Mononuclear cell (primary cell): ENCODE data around the gene TBC1D5. TPM values are rescaled to one million over a fixed set of nuclear protein-coding genes. Genes with fewer than 3 reads are reported as not detected.
"Not testable (repeated sequence)": the region's sequence is repeated elsewhere in the genome, so short reads cannot be mapped to it uniquely, and the experiment has no call there.

Experiments
- H3K27me3 ChIP-seq: 2 replicates; pipeline ENCODE4 v1.6.0; 2011; ENCODE audit warnings: low read length, control low read depth; ENCODE audit not compliant: insufficient read depth
- H3K4me1 ChIP-seq: 2 replicates; pipeline ENCODE4 v1.5.1; 2011; ENCODE audit warnings: mild to moderate bottlenecking, low read length, control low read depth; ENCODE audit not compliant: insufficient read depth
- H3K4me3 ChIP-seq: 2 replicates; pipeline ENCODE4 v1.5.1; 2011; ENCODE audit warnings: mild to moderate bottlenecking, low read length, moderate library complexity
- H3K9me3 ChIP-seq: 2 replicates; pipeline ENCODE4 v1.5.1; 2011; ENCODE audit warnings: low read depth, mild to moderate bottlenecking, control low read depth, low read length
- total RNA-seq: library from RNA; depleted of rRNA; stranded (reverse); fragments of >200 nt; gene quantifications from one replicate; pipeline ENCODE4 v1.2.3, GENCODE V29; 2012

TBC1D5 gene
- total RNA-seq, 1 donor = 78.4 TPM

DNA sequence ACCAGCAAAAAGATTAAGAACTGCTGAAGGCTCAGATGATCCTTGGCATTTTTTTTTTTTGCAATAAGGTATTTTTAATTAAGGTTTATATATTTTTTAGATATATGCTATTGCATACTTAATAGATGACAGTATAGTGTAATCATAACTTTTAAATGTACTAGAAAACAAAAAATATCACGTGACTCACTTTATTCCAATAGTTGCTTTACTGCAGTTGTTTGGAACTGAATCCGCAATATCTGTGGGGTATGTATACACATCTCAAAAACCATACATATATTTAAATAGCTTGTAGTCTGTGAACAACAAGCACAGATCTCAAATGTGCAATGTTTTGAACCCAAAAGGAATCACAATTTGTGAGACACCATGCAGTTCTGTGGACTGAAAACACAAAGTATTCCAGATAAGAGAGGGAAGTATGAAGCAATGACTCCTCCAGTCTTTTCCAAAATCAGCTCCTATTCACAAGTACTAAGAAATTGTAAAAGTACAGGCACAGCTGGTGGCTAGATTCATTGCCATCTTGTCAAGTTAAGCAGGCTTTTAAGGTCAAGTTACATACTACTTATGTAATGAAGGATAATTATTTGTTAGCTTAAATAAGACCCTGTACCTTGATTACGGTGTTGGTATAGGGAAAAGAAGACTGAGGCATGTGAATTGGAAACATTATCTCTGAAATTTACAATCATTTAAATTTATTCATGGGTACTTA lies 331.1 kb downstream of the TBC1D5 start:
- H3K4me1 ChIP-seq = no peaks in the 10 kb centered on the region
- H3K27me3 ChIP-seq = no peaks in the 10 kb centered on the region
- H3K4me3 ChIP-seq = no peak overlapping the region
- H3K9me3 ChIP-seq = no peaks in the 10 kb centered on the region

GRCh38 chr3:17407576-17407975 lies 334.9 kb downstream of the TBC1D5 start:
- H3K4me1 ChIP-seq = no peaks in the 10 kb centered on the region
- no peak overlapping the region for H3K4me3 ChIP-seq
- H3K9me3 ChIP-seq = no peaks in the 10 kb centered on the region
- H3K27me3 ChIP-seq = no peaks in the 10 kb centered on the region

DNA sequence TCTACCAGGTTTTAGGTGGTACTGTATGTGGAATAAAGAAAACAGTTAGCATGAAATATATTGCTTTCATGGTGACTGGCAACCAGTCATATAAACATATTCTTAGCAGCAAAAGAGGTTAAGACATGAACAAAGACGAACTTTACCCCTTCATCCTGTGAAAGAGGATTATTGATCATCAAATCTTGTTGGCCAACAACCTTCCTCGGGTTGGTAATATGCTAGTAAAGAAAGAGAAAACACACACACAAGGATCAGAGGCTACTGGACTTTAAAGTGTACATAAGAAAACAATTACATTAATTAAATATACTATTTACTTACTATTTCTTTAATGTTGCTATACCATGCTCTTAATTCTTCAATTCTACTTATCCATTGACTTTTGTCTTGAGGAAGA lies 337.9 kb downstream of the TBC1D5 start:
- H3K27me3 ChIP-seq = no peaks in the 10 kb centered on the region
- no peaks in the 10 kb centered on the region for H3K4me1 ChIP-seq
- H3K9me3 ChIP-seq = no peaks in the 10 kb centered on the region
- no peak overlapping the region for H3K4me3 ChIP-seq

DNA sequence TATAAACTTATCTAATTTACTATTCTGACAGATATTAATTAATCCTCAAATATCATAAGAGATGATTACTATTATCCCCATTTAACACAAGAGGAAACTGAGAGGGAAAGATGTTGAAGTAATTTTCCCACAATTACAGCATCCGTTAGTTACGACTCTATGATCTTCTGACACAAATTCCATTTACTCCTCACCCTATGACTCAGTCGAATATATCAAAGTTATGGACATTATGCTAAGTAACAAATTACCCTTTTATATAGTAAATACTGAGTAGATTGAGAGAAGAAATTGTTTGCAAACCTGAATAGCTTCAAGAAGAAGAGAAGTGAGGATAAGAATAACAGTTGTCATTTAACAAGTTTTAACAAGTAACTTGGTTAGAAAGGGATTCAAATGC lies 340.0 kb downstream of the TBC1D5 start:
- Histone ChIP-seq H3K27me3 (no peaks in the 10 kb centered on the region), H3K9me3 (no peaks in the 10 kb centered on the region), H3K4me1 (peaks cover 3% of the 10 kb centered on the region), H3K4me3 (no peak overlapping the region)

GRCh38 chr3:17401912-17402311 lies 340.5 kb downstream of the TBC1D5 start:
- H3K4me1 ChIP-seq = peaks cover 3% of the 10 kb centered on the region
- no peaks in the 10 kb centered on the region for H3K9me3 ChIP-seq
- no peaks in the 10 kb centered on the region for H3K27me3 ChIP-seq
- no peak overlapping the region for H3K4me3 ChIP-seq

GRCh38 chr3:17399586-17399985 lies 342.8 kb downstream of the TBC1D5 start:
- no peak overlapping the region for H3K4me3 ChIP-seq
- peaks cover 3% of the 10 kb centered on the region for H3K4me1 ChIP-seq
- H3K9me3 ChIP-seq = no peaks in the 10 kb centered on the region
- no peaks in the 10 kb centered on the region for H3K27me3 ChIP-seq

- no peaks in the 10 kb centered on the region for H3K9me3 ChIP-seq
- no peak overlapping the region for H3K4me3 ChIP-seq
- no peaks in the 10 kb centered on the region for H3K27me3 ChIP-seq
- H3K4me1 ChIP-seq = peaks cover 3% of the 10 kb centered on the region
Observed at GRCh38 chr3:17398959-17399551, 343.4 kb downstream of the TBC1D5 start.

DNA sequence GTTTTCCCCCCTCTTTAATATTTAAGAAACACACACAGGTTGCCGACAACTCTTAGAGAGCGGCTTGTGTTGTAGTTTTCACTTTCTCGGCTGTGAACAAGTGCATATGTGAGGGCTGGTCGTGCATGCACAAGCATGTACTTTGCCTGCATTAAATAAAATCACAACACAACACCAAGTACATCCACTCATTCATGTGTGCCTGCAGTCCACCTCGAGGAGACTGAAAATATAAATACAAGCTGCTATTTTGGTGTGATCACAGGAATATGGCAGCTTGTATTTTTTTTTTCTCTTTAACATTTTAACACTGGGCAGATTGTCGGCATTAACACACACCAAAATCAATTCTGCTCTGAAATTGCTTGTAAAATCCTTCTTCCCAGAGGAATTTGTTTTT lies 346.4 kb downstream of the TBC1D5 start:
- Histone ChIP-seq H3K9me3 (no peaks in the 10 kb centered on the region), H3K4me1 (peaks cover 3% of the 10 kb centered on the region), H3K4me3 (no peak overlapping the region), H3K27me3 (no peaks in the 10 kb centered on the region)

- H3K4me1 ChIP-seq = peaks cover 3% of the 10 kb centered on the region
- H3K4me3 ChIP-seq = no peak overlapping the region
- H3K27me3 ChIP-seq = no peaks in the 10 kb centered on the region
- no peaks in the 10 kb centered on the region for H3K9me3 ChIP-seq
Observed at GRCh38 chr3:17394541-17395155, 347.8 kb downstream of the TBC1D5 start.

DNA sequence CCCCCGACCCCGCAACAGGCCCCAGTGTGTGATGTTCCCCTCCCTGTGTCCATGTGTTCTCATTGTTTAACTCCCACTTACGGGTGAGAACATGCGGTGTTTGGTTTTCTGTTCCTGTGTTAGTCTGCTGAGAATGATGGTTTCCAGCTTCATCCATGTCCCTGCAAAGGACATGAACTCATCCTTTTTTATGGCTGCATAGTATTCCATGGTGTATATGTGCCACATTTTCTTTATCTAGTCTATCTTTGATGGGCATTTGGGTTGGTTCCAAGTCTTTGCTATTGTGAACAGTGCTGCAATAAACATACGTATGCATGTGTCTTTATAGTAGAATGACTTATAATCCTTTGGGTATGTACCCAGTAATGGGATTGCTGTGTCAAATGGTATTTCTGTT lies 349.9 kb downstream of the TBC1D5 start:
- not testable (repeated sequence) for H3K4me3 ChIP-seq, H3K4me1 ChIP-seq, H3K27me3 ChIP-seq, H3K9me3 ChIP-seq

DNA sequence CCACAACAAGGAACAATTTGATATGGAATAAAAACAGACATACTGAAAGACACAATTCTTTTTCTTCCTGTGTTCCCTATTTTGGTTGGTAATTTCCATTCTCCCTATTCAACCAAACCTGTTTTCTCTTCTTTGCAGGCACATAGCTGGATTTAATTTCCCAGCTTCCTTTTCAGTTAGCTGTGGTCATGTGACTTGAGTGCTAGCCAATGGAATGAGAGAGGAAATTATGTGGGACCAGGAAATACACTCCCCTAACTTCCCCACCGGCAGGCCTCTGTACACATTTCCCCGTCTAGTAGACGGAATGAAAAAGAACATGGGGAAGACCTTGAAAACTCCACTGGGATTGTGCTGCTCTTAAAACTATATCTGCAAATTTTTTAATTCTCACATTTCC lies 351.6 kb downstream of the TBC1D5 start:
- H3K4me3 ChIP-seq = no peak overlapping the region
- no peaks in the 10 kb centered on the region for H3K9me3 ChIP-seq
- H3K4me1 ChIP-seq = no peaks in the 10 kb centered on the region
- no peaks in the 10 kb centered on the region for H3K27me3 ChIP-seq

DNA sequence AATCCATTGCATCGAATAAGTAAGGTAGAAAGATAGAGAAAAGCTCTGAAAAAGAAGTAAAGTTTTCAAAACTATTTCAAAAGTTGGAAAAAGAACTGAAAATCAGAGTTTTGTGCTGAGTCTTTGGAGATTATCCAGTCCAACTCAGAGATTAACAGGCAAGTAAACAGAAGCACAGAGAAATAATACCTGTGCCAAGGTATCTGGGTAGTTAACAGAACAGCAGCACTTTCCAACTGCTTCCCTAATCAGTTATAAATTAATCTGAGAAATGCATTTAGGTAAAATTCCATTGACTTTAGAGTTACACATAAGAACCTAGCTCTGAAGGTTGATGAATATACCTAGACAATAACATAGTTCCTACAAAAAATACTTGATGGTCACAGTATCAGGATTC lies 355.3 kb downstream of the TBC1D5 start:
- no peaks in the 10 kb centered on the region for H3K4me1 ChIP-seq
- H3K4me3 ChIP-seq = no peak overlapping the region
- H3K27me3 ChIP-seq = no peaks in the 10 kb centered on the region
- no peaks in the 10 kb centered on the region for H3K9me3 ChIP-seq

DNA sequence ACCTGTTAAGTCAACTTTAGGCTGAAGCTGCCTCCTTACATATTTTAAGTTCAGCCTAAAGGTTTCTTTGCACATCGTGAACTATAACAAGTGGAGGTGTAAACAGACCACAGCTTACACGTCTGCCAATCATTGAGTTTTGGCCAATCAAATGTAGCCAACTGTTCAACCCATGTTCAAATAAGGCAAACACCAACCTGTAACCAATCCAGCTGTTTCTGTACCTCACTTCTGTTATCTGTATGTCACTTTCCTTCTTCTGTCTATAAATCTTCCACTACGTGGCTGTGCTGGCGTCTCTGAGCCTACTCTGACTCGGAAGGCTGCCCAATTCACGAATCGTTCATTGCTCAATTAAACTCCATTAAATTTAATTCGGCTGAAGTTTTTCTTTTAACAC lies 356.0 kb downstream of the TBC1D5 start:
- H3K4me1 ChIP-seq = no peaks in the 10 kb centered on the region
- H3K9me3 ChIP-seq = no peaks in the 10 kb centered on the region
- no peaks in the 10 kb centered on the region for H3K27me3 ChIP-seq
- H3K4me3 ChIP-seq = no peak overlapping the region

- Histone ChIP-seq H3K4me3 (no peak overlapping the region), H3K9me3 (no peaks in the 10 kb centered on the region), H3K27me3 (no peaks in the 10 kb centered on the region), H3K4me1 (no peaks in the 10 kb centered on the region)
Observed at GRCh38 chr3:17384567-17385296, 357.7 kb downstream of the TBC1D5 start.

DNA sequence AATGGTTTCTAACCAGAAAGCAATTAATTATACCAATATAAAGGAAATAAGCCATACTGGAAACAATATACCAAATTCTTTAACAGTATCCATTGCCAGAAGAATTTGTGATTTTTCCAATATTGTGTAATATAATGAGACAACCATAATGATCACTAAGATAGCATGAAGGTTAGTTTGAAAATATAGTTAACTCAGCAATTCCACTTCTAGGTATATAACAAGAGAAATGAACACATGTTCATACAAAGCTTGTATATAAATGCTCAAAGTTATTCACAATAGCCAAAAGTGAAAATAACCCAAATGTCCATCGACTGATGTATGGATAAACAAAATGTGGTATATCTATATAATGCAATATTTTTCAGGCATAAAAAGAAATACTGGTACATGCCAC lies 369.1 kb downstream of the TBC1D5 start:
- Histone ChIP-seq H3K9me3 (no peaks in the 10 kb centered on the region), H3K4me1 (no peaks in the 10 kb centered on the region), H3K4me3 (no peak overlapping the region), H3K27me3 (no peaks in the 10 kb centered on the region)
